Measurements from ENCODE around the gene CAV2.

Gene CAV2

DNA sequence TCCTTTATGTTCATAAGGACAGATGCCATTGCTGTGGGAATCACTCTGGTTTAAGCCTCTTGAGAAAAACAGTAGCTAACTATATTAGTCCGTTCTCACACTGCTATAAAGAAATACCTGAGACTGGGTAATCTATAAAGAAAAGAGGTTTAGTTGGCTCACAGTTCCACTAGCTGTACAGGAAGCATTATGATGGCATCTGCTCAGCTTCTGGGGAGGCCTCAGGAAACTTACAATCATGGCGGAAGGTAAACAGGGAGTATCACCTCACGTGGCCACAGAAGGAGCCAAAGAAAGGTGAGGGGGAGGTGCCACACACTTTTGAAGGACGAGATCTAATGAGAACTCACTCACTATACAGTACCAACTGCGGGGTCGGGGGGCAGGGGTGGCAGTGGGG, 2.9 kb upstream of the CAV2 start:
- no peak for DNase-seq

- no peak for DNase-seq
Observed at GRCh38 chr7:116497708-116498107, 1.8 kb upstream of the CAV2 start.

- DNase-seq = no peak
Observed at GRCh38 chr7:116500078-116500853, 728 bp downstream of the CAV2 start.

GRCh38 chr7:116501425-116502167, 2.1 kb downstream of the CAV2 start:
- DNase-seq = no peak

GRCh38 chr7:116502201-116503096, 2.9 kb downstream of the CAV2 start:
- no peak for DNase-seq

GRCh38 chr7:116503835-116504234, 4.3 kb downstream of the CAV2 start:
- no peak for DNase-seq

GRCh38 chr7:116505278-116505677, 5.7 kb downstream of the CAV2 start:
- no peak for DNase-seq

DNA sequence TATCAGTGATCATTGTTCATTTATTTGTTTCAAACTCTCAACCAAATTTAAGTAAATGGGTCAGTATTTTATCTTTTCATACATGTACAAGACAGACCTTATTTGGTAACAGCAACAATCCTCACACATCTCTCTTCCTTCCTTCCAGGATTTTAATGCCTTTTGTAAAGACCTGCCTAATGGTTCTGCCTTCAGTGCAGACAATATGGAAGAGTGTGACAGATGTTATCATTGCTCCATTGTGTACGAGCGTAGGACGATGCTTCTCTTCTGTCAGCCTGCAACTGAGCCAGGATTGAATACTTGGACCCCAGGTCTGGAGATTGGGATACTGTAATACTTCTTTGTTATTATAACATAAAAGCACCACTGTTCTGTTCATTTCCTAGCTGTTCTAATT, 6.3 kb downstream of the CAV2 start:
- DNase-seq = no peak

DNA sequence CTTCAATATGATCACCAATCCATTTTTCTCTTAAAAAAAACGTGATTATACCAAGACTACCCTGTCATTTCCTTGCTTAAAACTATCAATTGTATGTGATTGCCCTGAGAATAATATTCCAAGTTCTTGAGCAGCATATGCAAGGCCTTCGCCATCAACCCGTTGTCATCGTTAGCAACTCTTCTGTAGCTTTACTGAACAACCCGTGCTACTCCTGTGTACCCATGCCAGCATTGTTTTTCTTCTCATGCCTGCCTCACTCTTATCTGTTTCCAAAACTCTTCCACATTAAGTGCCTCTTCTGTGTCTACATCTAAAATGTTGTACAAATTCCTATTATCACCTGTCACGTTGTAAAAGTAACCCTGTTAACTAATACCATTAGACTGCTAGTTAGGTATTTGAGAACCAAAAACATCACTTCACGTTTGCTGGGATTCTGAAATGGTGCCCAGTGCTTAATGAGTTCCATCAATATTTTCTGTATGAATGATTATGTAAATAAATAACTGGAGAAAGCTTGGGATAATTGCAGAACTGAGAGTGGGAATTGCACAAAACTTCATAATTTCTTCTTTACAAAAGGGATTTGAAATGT, 10.5 kb downstream of the CAV2 start:
- DNase-seq = no peak

- DNase-seq = no peak
Observed at GRCh38 chr7:116510795-116511194, 11.3 kb downstream of the CAV2 start.

GRCh38 chr7:116511552-116512519, 12.3 kb downstream of the CAV2 start:
- peak; percentile 38 to 39 for DNase-seq

DNA sequence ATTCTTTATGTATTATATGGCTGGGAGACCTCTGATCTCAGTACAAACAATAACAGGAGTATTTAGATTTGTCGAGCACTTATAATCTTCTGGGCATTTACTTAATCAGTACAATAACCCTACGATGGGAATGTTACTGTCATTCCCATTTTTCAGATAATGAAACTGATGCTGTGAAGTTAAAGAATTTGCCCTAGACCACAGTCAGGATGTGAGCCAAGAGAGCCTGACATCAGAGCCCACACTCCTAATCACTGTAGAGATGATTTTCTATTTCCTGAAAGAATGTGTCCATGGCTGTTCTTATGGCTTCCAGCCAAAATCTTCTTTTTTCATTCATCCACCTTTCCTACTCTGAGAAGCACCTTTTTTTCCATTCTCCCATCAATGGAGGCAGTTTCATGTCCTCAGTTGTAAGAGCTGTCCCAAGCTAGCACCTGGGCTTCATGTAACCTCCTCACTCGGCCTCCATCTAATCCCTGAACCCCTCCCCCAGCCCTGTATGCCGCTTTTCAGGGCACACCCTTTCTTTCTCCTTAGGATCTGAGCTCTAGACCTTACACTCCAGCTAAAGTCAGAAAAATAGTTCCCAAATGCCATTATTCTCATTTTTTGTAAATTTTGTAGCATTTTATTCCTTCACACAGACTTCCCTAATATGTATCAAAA, 13.1 kb downstream of the CAV2 start:
- no peak for DNase-seq

DNA sequence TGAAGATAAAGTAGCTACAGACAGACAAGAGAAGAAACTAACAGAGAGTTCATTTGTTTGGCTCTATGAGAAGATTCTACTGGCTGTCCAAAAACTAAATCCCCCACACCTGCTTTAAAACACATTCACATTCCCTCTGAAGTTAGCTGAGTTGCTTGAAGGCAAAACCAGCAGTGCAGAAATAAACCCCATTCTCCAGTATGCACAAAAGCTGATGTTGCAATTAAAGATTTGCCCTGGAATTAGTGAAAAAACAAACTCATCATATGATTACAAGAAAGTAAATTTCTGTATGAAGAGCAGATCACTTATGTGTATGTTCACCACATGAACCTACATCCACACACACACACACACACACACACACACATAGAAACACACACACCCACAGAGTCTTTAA, 16.0 kb downstream of the CAV2 start:
- DNase-seq = no peak

GRCh38 chr7:116516324-116516723, 16.8 kb downstream of the CAV2 start:
- no peak for DNase-seq

- no peak for DNase-seq
Observed at GRCh38 chr7:116517626-116518025, 18.1 kb downstream of the CAV2 start.

- no peak for DNase-seq
Observed at GRCh38 chr7:116518961-116519360, 19.4 kb downstream of the CAV2 start.

DNA sequence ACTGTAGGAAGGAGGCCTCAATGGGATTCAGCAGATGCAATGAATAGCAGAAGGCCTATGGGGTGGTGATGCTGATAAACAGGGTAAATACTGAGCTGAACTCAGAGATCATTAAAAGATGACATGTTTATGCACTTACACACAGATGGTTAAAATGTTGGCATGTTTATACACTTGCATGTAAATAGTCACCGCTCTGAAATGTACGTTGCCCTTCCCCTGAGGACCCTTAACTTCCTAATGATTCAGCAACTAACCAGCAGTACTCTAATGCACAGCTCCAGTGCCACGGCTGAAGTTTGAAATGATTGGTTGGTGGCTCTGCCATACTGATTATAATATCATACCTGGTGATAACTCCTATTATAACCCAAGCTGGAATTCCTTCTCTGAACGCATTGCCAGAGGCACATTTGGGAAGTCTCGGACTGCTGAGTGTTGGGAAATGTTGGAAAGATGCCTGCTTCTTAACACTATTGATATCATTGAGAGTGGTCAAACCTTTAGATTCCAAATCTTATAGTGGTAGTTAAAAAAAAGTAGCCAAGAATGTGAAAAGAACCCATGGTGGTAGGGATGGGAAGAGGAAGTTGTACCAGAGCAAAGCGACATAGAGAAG, 21.6 kb downstream of the CAV2 start:
- no peak for DNase-seq

DNA sequence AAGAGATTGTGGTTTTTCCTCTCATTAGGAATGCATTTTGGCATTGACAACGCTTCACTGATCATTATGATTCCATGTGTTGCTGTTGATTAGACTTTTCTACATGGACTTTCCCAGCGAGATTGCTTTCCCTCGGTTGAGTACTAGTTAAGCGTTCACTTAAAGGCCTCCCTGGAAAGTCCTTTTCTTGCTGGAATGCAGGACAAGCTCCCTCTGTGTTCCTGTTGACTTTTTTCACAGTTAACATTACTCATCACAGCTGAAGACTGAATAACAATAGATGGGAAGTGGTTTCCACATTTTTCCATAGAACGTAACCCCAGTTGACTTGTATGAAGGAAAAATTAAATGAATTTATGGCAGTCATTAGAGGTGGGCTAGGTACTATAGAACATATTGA, 22.7 kb downstream of the CAV2 start:
- no peak for DNase-seq

DNA sequence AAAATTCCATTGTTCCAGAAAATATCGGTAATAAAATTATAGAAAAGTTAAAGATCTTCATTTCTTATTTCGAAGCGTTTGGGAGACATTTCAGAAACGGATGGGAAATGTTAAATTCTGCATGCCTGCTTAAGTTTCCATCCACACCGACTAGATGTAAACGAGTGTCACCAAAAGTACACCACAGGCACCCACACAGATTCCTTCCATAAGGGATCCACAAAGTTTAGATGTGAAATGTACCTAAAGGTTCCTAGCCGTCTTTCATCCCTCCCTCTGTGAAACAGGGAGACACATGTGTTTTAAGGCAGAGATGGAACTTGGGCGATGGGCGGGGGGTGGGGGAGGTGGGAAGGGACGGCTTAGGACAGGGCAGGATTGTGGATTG, 24.7 kb downstream of the CAV2 start:
- DNase-seq = no peak

- no peak for DNase-seq
Observed at GRCh38 chr7:116524609-116525297, 25.2 kb downstream of the CAV2 start, which contains the start of gene CAV1. Gene CAV1 (plus strand): TSS chr7:116525036. CDS start chr7:116525063, 27 bp downstream.
